ENCODE data around the gene AUTS2. TPM values are rescaled to one million over a fixed set of nuclear protein-coding genes. Genes with fewer than 3 reads are reported as not detected.

AUTS2 gene
- total and polyA plus RNA-seq, 2 of the 8 experiments (the other 6 are each of a cell fraction or from before 2014, with no cell fraction given), result 25.9 to 101 TPM

DNA sequence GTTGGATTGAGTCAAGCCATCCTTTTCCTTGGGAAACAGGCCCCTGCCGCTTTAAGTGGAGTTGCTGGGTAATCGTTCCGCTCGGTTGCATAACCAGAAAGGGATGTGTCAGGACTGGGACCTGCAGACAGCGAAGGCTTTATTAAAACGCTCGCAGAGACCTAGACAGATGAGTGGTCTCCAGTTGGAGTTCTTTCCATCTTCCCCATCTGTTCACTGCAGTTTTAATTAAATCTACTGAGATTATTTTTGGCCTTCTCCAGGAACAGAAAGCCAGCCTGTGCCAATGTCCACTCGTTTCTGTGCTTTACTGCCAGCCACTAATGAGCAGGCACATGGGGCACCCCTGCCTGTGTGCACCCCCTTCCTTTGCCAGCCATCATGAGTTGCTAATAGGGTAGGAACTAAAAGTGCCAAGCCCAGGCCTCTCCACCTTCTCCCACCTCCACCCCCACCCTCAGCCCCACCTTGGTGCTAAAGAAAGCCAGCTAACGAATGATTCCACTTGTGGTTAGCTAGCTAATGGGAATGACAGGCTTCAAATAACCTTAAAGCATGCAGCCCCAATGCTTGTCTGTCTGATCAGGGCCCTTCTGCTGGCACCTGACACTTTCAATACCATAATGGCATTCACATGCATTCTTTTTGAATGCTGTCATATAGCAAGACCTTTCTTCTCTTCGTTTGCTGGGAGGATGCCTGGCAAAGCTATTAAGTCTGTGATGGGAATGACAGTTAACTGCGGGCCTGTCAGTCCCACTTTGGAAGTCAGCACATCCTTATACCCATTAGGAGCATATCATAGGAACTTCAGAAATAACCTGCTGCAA is 976.9 kb downstream of the AUTS2 start:
- H3K4ac ChIP-seq (replicated peaks; ENCODE audit: insufficient read length, low read depth, low read length), result no peak overlapping the region
- H2AFZ ChIP-seq (ENCODE audit: low read length), result no peak overlapping the region
- FAIRE-seq, result no peak
- H4K5ac ChIP-seq (ENCODE audit: insufficient read length, low read depth, low read length), result no peak overlapping the region
- H4K20me1 ChIP-seq (replicated peaks in 1 of 2; ENCODE audit: control insufficient read depth in 1 of 2, insufficient read depth in 2 of 2, low read length in 2 of 2), result no peaks in the 10 kb centered on the region
- no peaks in the 10 kb centered on the region for H3K9me3 ChIP-seq (ENCODE audit: insufficient read depth in 2 of 2, low read depth in 1 of 2, low read length in 1 of 2)
- H3K79me2 ChIP-seq (ENCODE audit: control insufficient read depth in 1 of 2, insufficient read depth in 2 of 2, low read length in 2 of 2), result no peaks in the 10 kb centered on the region
- H3K27ac ChIP-seq (ENCODE audit: low read depth, low read length), result no peak overlapping the region
- H3K9ac ChIP-seq (replicated peaks in 1 of 4; ENCODE audit: extremely low read depth in 1 of 4, low read depth in 3 of 4, low read length in 3 of 4), result no peak overlapping the region
- H3K4me3 ChIP-seq (ENCODE audit: extremely low read depth in 1 of 4, insufficient read depth in 2 of 4, low read depth in 3 of 4, low read length in 4 of 4), result no peak overlapping the region
- H2AK5ac ChIP-seq (ENCODE audit: low read depth, low read length), result no peak overlapping the region
- no peak overlapping the region for H4K8ac ChIP-seq (ENCODE audit: extremely low read depth, insufficient read depth, low read length)
- no peak overlapping the region for H3K18ac ChIP-seq (ENCODE audit: extremely low read depth, low read length)
- no peak overlapping the region for H3K56ac ChIP-seq (replicated peaks; ENCODE audit: insufficient read length, low read depth, low read length)
- no peak overlapping the region for H3K23ac ChIP-seq (ENCODE audit: insufficient read length)
- H3K23me2 ChIP-seq (ENCODE audit: low read depth, low read length), result no peaks in the 10 kb centered on the region
- H3K4me1 ChIP-seq (replicated peaks in 1 of 4; ENCODE audit: control insufficient read depth in 3 of 4, insufficient read depth in 4 of 4, low read length in 3 of 4), result peaks cover 0 to 3% (median under 1%) of the 10 kb centered on the region in 4 experiments; a peak in 1 of 7 replicates
- no peak overlapping the region for H4K91ac ChIP-seq (replicated peaks; ENCODE audit: insufficient read length, low read length)
- no peaks in the 10 kb centered on the region for H3K36me3 ChIP-seq (ENCODE audit: control insufficient read depth in 2 of 4, insufficient read depth in 4 of 4, low read length in 3 of 4)
- H3K4me2 ChIP-seq (ENCODE audit: insufficient read depth in 1 of 2, low read depth in 2 of 2, low read length in 2 of 2), result no peak overlapping the region
- no peak overlapping the region for H2BK15ac ChIP-seq (ENCODE audit: low read length)
- no peak overlapping the region for H2BK5ac ChIP-seq (ENCODE audit: low read depth, low read length)
- CTCF ChIA-PET (ENCODE audit: partially characterized antibody), result interaction anchor here (1.1 to 1.3 kb wide), 2 partner anchors 9 to 45 kb away, joined by 3 read pairs; no protein-coding TSS in a partner anchor
- 0 out of 7 replicates have a peak, but pooled peaks cover 0 to 3% (median 0%) of the 10 kb centered on the region in 4 experiments for H3K27me3 ChIP-seq (replicated peaks in 1 of 4; ENCODE audit: control insufficient read depth in 3 of 4, extremely low read depth in 1 of 4, insufficient read depth in 3 of 4, low read length in 3 of 4)
- WGBS, 2 experiments (ENCODE audit: extremely low coverage in 1 of 2, insufficient coverage in 1 of 2, insufficient read length in 1 of 2, insufficient replicate concordance in 2 of 2, low coverage in 1 of 2, low lambda C conversion rate in 2 of 2, missing lambda C conversion rate in 1 of 2), result 77% methylated on average over 11 of the region's 11 CpGs; no CpG with 5 or more reads in 1 of the 2 experiments
- POLR2A ChIA-PET (ENCODE audit: partially characterized antibody), result no interaction called here
- H3K79me1 ChIP-seq (ENCODE audit: low read depth, low read length), result no peaks in the 10 kb centered on the region
- no peak overlapping the region for H3K14ac ChIP-seq (ENCODE audit: insufficient read length)
- H2BK20ac ChIP-seq (ENCODE audit: low read length), result no peak overlapping the region
- DNase-seq (ENCODE audit: low read depth in 1 of 2, low spot score in 2 of 2), result no peak
- no peak overlapping the region for H2BK12ac ChIP-seq (ENCODE audit: low read depth, low read length)
- no peak overlapping the region for H2BK120ac ChIP-seq (replicated peaks; ENCODE audit: low read depth, low read length)
- TF ChIP-seq FOSL1 (IDR thresholded peaks at IDR 0.05; ENCODE audit: insufficient read depth, low read depth, low read length) (no peak), SIX5 (IDR thresholded peaks at IDR 0.05; ENCODE audit: low read depth, low read length) (no peak), EP300 (IDR thresholded peaks at IDR 0.05; ENCODE audit: borderline replicate concordance in 1 of 2, low read depth in 2 of 2, low read length in 2 of 2) (no peak), GTF2F1 (IDR thresholded peaks at IDR 0.05; ENCODE audit: borderline replicate concordance, low read depth, low read length) (no peak), SUZ12 (IDR thresholded peaks at IDR 0.05; ENCODE audit: low read length) (no peak), TEAD4 (IDR thresholded peaks at IDR 0.05; ENCODE audit: low read depth, low read length) (no peak), CEBPB (IDR thresholded peaks at IDR 0.05; ENCODE audit: low read depth, low read length) (no peak), TAF7 (optimal IDR thresholded peaks at IDR 0.05; ENCODE audit: borderline replicate concordance, low read depth, low read length) (no peak), TAF1 (IDR thresholded peaks at IDR 0.05; ENCODE audit: low read depth, low read length) (no peak), SP1 (IDR thresholded peaks at IDR 0.05; ENCODE audit: low read depth, low read length) (no peak), KDM5A (IDR thresholded peaks at IDR 0.05; ENCODE audit: low read length) (no peak)
- TF ChIP-seq, protein P1, sequence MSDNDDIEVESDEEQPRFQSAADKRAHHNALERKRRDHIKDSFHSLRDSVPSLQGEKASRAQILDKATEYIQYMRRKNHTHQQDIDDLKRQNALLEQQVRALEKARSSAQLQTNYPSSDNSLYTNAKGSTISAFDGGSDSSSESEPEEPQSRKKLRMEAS (IDR thresholded peaks at IDR 0.05), result no peak
